Neural cell (in vitro differentiated cells): ENCODE data around the gene ANTXR1. TPM values are rescaled to one million over a fixed set of nuclear protein-coding genes. Genes with fewer than 3 reads are reported as not detected.

Experiments
- H2AFZ ChIP-seq: fragments of 200-600, 300-800 bp; sonication (generic), shearing (Covaris generic); 2 replicates; pipeline ENCODE4 v1.6.0; 2014; ENCODE audit warnings: low read depth, mild to moderate bottlenecking, antibody characterized with exemption, low read length, moderate library complexity
- H3F3A ChIP-seq: fragments of 200-600 bp; shearing (Covaris generic); 2 replicates; pipeline ENCODE4 v1.6.1; 2016; ENCODE audit warnings: mild to moderate bottlenecking, moderate library complexity, mixed read lengths, antibody characterized with exemption, low read length; ENCODE audit not compliant: insufficient read depth, poor library complexity, severe bottlenecking
- H3K27ac ChIP-seq: fragments of 200-600, 300-800 bp; sonication (generic), shearing (Covaris generic); 2 replicates; pipeline ENCODE4 v1.5.1; 2014; ENCODE audit warnings: mild to moderate bottlenecking, low read length, moderate library complexity
- H3K27me3 ChIP-seq: fragments of 300-800, 200-600 bp; sonication (generic), shearing (Covaris generic); 2 replicates; pipeline ENCODE4 v1.6.0; 2014; ENCODE audit warnings: mild to moderate bottlenecking, low read depth, low read length, moderate library complexity; ENCODE audit not compliant: insufficient read depth
- H3K36me3 ChIP-seq: fragments of 300-800, 200-600 bp; sonication (generic), shearing (Covaris generic); 2 replicates; pipeline ENCODE4 v1.5.1; 2014; ENCODE audit warnings: mild to moderate bottlenecking, antibody characterized with exemption, low read length, moderate library complexity; ENCODE audit not compliant: insufficient read depth
- H3K4me2 ChIP-seq: fragments of 300-800, 200-600 bp; sonication (generic), shearing (Covaris generic); 2 replicates; pipeline ENCODE4 v1.6.0; 2014; ENCODE audit warnings: mild to moderate bottlenecking, low read length
- H3K4me3 ChIP-seq: fragments of 300-800, 200-600 bp; sonication (generic), shearing (Covaris generic); 2 replicates; pipeline ENCODE4 v1.5.1; 2014; ENCODE audit warnings: mild to moderate bottlenecking, low read length, moderate library complexity
- H3K79me2 ChIP-seq: fragments of 200-600 bp; shearing (Covaris generic); replicated peaks from 2 replicates; pipeline ENCODE4 v1.6.0; 2014; ENCODE audit warnings: mild to moderate bottlenecking, low read length, moderate library complexity; ENCODE audit not compliant: insufficient read depth
- H3K9ac ChIP-seq: fragments of 300-800, 200-600 bp; sonication (generic), shearing (Covaris generic); 2 replicates; pipeline ENCODE4 v1.6.1; 2016; ENCODE audit warnings: mild to moderate bottlenecking, low read length, mixed read lengths
- H3K9me2 ChIP-seq: fragments of 200-600 bp; shearing (Covaris generic); 2 replicates; pipeline ENCODE4 v1.6.1; 2016; ENCODE audit warnings: mild to moderate bottlenecking, low read length, mixed read lengths; ENCODE audit not compliant: insufficient read depth
- H3K9me3 ChIP-seq: fragments of 200-600, 300-800 bp; sonication (generic), shearing (Covaris generic); 2 replicates; pipeline ENCODE4 v1.6.1; 2016; ENCODE audit warnings: mild to moderate bottlenecking, mixed run types, low read length, moderate library complexity, mixed read lengths
- H4K20me1 ChIP-seq: fragments of 200-600 bp; shearing (Covaris generic); 2 replicates; pipeline ENCODE4 v1.6.1; 2016; ENCODE audit warnings: mild to moderate bottlenecking, mixed run types; ENCODE audit not compliant: insufficient read depth
- EP300 ChIP-seq: fragments of 450-650 bp; conservative IDR thresholded peaks from 2 replicates; pipeline ENCODE4 v1.6.1; 2014; ENCODE audit warnings: antibody characterized with exemption, mild to moderate bottlenecking, moderate library complexity; ENCODE audit not compliant: poor library complexity, severe bottlenecking
- EZH2 ChIP-seq: fragments of 200-600, 300-800 bp; shearing (Covaris generic), sonication (generic); IDR thresholded peaks from 2 replicates; pipeline ENCODE4 v1.6.1; 2014; ENCODE audit warnings: antibody characterized with exemption, low read length, borderline replicate concordance, mild to moderate bottlenecking; ENCODE audit not compliant: insufficient read depth, poor library complexity, severe bottlenecking
- MXI1 ChIP-seq: fragments of 450-650 bp; conservative IDR thresholded peaks from 2 replicates; pipeline ENCODE4 v1.6.1; 2014; ENCODE audit warnings: antibody characterized with exemption, mild to moderate bottlenecking; ENCODE audit not compliant: poor library complexity, severe bottlenecking
- POLR2AphosphoS5 ChIP-seq: IDR thresholded peaks from 2 replicates; pipeline ENCODE4 v1.6.1; 2012
- RAD21 ChIP-seq: fragments of 450-650 bp; conservative IDR thresholded peaks from 2 replicates; pipeline ENCODE4 v1.6.1; 2014; ENCODE audit warnings: antibody characterized with exemption, mild to moderate bottlenecking, moderate library complexity
- SMC3 ChIP-seq: fragments of 450-650 bp; conservative IDR thresholded peaks from 2 replicates; pipeline ENCODE4 v1.6.1; 2014; ENCODE audit warnings: antibody characterized with exemption, mild to moderate bottlenecking, moderate library complexity; ENCODE audit not compliant: poor library complexity
- TAF1 ChIP-seq: IDR thresholded peaks from 2 replicates; pipeline ENCODE4 v1.6.1; 2012; ENCODE audit warnings: low read depth
- polyA plus RNA-seq: library from polyadenylated mRNA; depleted of rRNA; stranded (reverse); fragments of >200 nt; gene quantifications from 2 replicates; pipeline ENCODE4 v1.2.3, GENCODE V29; 2014
- TF ChIP-seq, protein P1 (sequence below): fragments of 450-650 bp; IDR thresholded peaks from 2 replicates; pipeline ENCODE4 v1.5.1; 2014; ENCODE audit warnings: antibody characterized with exemption, mild to moderate bottlenecking, moderate library complexity; ENCODE audit not compliant: poor library complexity, severe bottlenecking
- TF ChIP-seq, protein P2 (sequence below): IDR thresholded peaks from 2 replicates; pipeline ENCODE4 v1.6.1; 2012; ENCODE audit warnings: borderline replicate concordance

The ANTXR1 gene
- polyA plus RNA-seq, 1 donor from 2014 or later, result 4.9 TPM

DNA sequence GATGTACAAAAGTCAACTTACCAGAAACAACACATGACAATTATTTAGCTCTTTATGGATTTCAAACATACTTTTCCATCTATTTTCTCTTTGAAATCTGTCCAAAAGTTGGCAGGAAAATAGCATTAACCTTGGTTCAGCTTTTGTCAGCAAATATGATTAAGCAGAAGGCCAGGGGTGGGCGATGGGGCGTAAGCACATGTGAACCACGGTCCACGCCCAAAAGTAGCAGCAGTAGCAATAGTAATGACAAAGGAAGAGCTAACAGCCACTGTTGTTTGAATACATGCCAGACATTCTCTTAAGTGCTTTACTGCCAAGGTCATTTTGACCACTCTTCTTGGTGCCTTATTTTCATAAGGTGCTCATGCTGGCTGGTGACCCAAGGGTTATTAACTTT, 73.5 kb downstream of the ANTXR1 start:
- Histone ChIP-seq H3K36me3 (peaks cover 9% of the 10 kb centered on the region), H3K27ac (no peak overlapping the region), H3K9me3 (no peaks in the 10 kb centered on the region), H3K79me2 (no peaks in the 10 kb centered on the region), H2AFZ (no peak overlapping the region), H3K4me2 (no peak overlapping the region), H3K9ac (no peak overlapping the region), H3K9me2 (no peaks in the 10 kb centered on the region), H4K20me1 (no peaks in the 10 kb centered on the region), H3K4me3 (no peak overlapping the region), H3K27me3 (no peaks in the 10 kb centered on the region), H3F3A (no peaks in the 10 kb centered on the region)
- TF ChIP-seq MXI1, result no peak
- no peak for TF ChIP-seq EZH2
- TF ChIP-seq SMC3, result no peak
- TF ChIP-seq, protein P1, sequence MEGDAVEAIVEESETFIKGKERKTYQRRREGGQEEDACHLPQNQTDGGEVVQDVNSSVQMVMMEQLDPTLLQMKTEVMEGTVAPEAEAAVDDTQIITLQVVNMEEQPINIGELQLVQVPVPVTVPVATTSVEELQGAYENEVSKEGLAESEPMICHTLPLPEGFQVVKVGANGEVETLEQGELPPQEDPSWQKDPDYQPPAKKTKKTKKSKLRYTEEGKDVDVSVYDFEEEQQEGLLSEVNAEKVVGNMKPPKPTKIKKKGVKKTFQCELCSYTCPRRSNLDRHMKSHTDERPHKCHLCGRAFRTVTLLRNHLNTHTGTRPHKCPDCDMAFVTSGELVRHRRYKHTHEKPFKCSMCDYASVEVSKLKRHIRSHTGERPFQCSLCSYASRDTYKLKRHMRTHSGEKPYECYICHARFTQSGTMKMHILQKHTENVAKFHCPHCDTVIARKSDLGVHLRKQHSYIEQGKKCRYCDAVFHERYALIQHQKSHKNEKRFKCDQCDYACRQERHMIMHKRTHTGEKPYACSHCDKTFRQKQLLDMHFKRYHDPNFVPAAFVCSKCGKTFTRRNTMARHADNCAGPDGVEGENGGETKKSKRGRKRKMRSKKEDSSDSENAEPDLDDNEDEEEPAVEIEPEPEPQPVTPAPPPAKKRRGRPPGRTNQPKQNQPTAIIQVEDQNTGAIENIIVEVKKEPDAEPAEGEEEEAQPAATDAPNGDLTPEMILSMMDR, result no peak
- TF ChIP-seq, protein P2, sequence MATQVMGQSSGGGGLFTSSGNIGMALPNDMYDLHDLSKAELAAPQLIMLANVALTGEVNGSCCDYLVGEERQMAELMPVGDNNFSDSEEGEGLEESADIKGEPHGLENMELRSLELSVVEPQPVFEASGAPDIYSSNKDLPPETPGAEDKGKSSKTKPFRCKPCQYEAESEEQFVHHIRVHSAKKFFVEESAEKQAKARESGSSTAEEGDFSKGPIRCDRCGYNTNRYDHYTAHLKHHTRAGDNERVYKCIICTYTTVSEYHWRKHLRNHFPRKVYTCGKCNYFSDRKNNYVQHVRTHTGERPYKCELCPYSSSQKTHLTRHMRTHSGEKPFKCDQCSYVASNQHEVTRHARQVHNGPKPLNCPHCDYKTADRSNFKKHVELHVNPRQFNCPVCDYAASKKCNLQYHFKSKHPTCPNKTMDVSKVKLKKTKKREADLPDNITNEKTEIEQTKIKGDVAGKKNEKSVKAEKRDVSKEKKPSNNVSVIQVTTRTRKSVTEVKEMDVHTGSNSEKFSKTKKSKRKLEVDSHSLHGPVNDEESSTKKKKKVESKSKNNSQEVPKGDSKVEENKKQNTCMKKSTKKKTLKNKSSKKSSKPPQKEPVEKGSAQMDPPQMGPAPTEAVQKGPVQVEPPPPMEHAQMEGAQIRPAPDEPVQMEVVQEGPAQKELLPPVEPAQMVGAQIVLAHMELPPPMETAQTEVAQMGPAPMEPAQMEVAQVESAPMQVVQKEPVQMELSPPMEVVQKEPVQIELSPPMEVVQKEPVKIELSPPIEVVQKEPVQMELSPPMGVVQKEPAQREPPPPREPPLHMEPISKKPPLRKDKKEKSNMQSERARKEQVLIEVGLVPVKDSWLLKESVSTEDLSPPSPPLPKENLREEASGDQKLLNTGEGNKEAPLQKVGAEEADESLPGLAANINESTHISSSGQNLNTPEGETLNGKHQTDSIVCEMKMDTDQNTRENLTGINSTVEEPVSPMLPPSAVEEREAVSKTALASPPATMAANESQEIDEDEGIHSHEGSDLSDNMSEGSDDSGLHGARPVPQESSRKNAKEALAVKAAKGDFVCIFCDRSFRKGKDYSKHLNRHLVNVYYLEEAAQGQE, result no peak
- no peak for TF ChIP-seq EP300
- no peak for TF ChIP-seq POLR2AphosphoS5
- no peak for TF ChIP-seq TAF1
- TF ChIP-seq RAD21, result no peak

DNA sequence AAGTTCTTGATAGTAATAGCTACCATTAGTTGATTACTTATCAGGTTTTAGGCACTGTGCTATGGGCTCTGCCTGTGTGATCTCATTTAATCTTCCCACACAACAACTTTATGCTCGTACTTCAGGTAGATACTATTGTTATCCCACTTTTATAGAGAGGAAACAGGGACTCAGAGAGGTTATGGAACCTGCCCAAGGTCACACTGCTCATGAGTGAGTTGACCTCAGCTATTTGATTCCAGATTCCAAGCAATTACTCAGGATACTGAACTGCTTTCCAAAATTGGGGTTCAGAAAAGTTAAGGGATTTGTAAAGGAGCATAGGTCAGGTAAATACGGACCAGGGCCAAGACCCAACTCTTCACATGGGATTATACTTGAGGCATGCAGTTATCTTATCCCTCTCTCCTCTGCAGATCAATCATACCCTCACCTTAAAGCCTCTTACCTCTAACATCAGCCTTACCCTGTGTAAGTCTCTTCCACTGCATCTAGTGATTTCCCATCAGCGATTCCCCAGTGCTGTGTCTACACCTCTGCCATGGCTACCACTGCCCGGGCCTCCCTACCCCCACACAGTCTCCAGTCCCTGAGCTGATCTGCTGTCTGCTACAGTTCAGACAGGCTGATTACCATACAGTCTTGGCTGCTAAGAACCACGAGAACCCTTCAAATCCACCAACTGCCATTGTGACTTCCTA, 74.4 kb downstream of the ANTXR1 start:
- no peak overlapping the region for H3K9ac ChIP-seq
- no peaks in the 10 kb centered on the region for H3K27me3 ChIP-seq
- H3K4me2 ChIP-seq, result no peak overlapping the region
- H2AFZ ChIP-seq, result no peak overlapping the region
- H3K27ac ChIP-seq, result no peak overlapping the region
- H3K36me3 ChIP-seq, result peaks cover 9% of the 10 kb centered on the region
- H4K20me1 ChIP-seq, result no peaks in the 10 kb centered on the region
- H3K4me3 ChIP-seq, result no peak overlapping the region
- TF ChIP-seq RAD21 (no peak), TAF1 (no peak), SMC3 (no peak), EZH2 (no peak), MXI1 (no peak), POLR2AphosphoS5 (no peak), EP300 (no peak)
- TF ChIP-seq, protein P1, result no peak
- TF ChIP-seq, protein P2, result no peak
- no peaks in the 10 kb centered on the region for H3K9me2 ChIP-seq
- H3K9me3 ChIP-seq, result no peaks in the 10 kb centered on the region
- no peaks in the 10 kb centered on the region for H3F3A ChIP-seq
- no peaks in the 10 kb centered on the region for H3K79me2 ChIP-seq
